H1 (cell line): ENCODE results near the gene HADHA. TPM values are rescaled to one million over a fixed set of nuclear protein-coding genes. Genes with fewer than 3 reads are reported as not detected.

Experiments used
- CTCF ChIA-PET: fragments of 300-600 bp; sonication (Branson Sonifier 250); formaldehyde crosslinking; loops from one replicate; lab custom pipeline; 2021; ENCODE audit not compliant: partially characterized antibody; lab: Charles Lee
- POLR2A ChIA-PET: fragments of 300-600 bp; sonication (Branson Sonifier 250); formaldehyde crosslinking; loops from one replicate; lab custom pipeline; 2021; ENCODE audit warnings: inconsistent platforms; ENCODE audit not compliant: partially characterized antibody; lab: Charles Lee
- DNase-seq, 2 experiments: peaks; one replicate each; pipeline versions ENCODE4 v3.0.0 to v3.0.0-alpha.2; 2010 to 2022; ENCODE audit warnings: low spot score in 2 of 2, low read depth in 1 of 2, mixed read lengths in 1 of 2
- FAIRE-seq: peaks from 2 replicates; lab custom pipeline; 2011; peaks lifted over from hg19 to GRCh38; lab: Jason Lieb, UNC
- H2AFZ ChIP-seq: 2 replicates; pipeline ENCODE4 v1.8.1; 2012; ENCODE audit warnings: low read length, inconsistent platforms
- H2AK5ac ChIP-seq: 2 replicates; pipeline ENCODE4 v1.6.1; 2013; ENCODE audit warnings: low read depth, low read length
- H2BK120ac ChIP-seq: replicated peaks from 2 replicates; pipeline ENCODE3; 2013; ENCODE audit warnings: low read depth, low read length, inconsistent platforms
- H2BK12ac ChIP-seq: 2 replicates; pipeline ENCODE4 v1.6.1; 2013; ENCODE audit warnings: low read depth, low read length
- H2BK15ac ChIP-seq: 2 replicates; pipeline ENCODE4 v1.6.1; 2013; ENCODE audit warnings: low read length
- H2BK20ac ChIP-seq: 2 replicates; pipeline ENCODE4 v1.6.1; 2013; ENCODE audit warnings: low read length
- H2BK5ac ChIP-seq: 2 replicates; pipeline ENCODE4 v1.6.1; 2013; ENCODE audit warnings: low read depth, low read length
- H3K14ac ChIP-seq: 2 replicates; pipeline ENCODE4 v1.6.1; 2013; ENCODE audit warnings: inconsistent platforms; ENCODE audit not compliant: insufficient read length
- H3K18ac ChIP-seq: 2 replicates; pipeline ENCODE4 v1.6.1; 2013; ENCODE audit warnings: low read length; ENCODE audit errors: extremely low read depth
- H3K23ac ChIP-seq: 2 replicates; pipeline ENCODE4 v1.6.1; 2013; ENCODE audit warnings: inconsistent platforms; ENCODE audit not compliant: insufficient read length
- H3K23me2 ChIP-seq: 2 replicates; pipeline ENCODE4 v1.6.1; 2013; ENCODE audit warnings: low read depth, low read length
- H3K27ac ChIP-seq: 2 replicates; pipeline ENCODE4 v1.6.1; 2011; ENCODE audit warnings: low read depth, low read length, inconsistent platforms
- H3K27me3 ChIP-seq, 4 experiments: replicated peaks in 1 of 4; 1 replicate in 1 of 4; 2 replicates in 3 of 4; pipeline versions ENCODE4 v1.6.1 to v1.8.1; 2011 to 2013; ENCODE audit warnings: low read length in 3 of 4, mild to moderate bottlenecking in 3 of 4, inconsistent platforms in 2 of 4, mixed read lengths in 2 of 4, moderate library complexity in 1 of 4; ENCODE audit not compliant: control insufficient read depth in 3 of 4, insufficient read depth in 3 of 4; ENCODE audit errors: extremely low read depth in 1 of 4
- H3K36me3 ChIP-seq, 4 experiments: 2 replicates each; pipeline versions ENCODE4 v1.6.1 to v1.8.1; 2011 to 2013; ENCODE audit warnings: mild to moderate bottlenecking in 4 of 4, low read length in 3 of 4, moderate library complexity in 2 of 4, control low read depth in 1 of 4, inconsistent platforms in 1 of 4; ENCODE audit not compliant: insufficient read depth in 4 of 4, control insufficient read depth in 2 of 4
- H3K4ac ChIP-seq: replicated peaks from 2 replicates; pipeline ENCODE3; 2013; ENCODE audit warnings: low read length, low read depth, mixed read lengths, inconsistent platforms; ENCODE audit not compliant: insufficient read length
- H3K4me1 ChIP-seq, 4 experiments: replicated peaks in 1 of 4; 1 replicate in 1 of 4; 2 replicates in 3 of 4; pipeline versions ENCODE4 v1.6.1 to v1.8.1; 2011 to 2013; ENCODE audit warnings: low read length in 3 of 4, inconsistent platforms in 2 of 4, mixed read lengths in 1 of 4; ENCODE audit not compliant: insufficient read depth in 4 of 4, control insufficient read depth in 3 of 4
- H3K4me2 ChIP-seq, 2 experiments: 2 replicates each; pipeline versions ENCODE4 v1.6.1 to v1.8.1; 2011 to 2013; ENCODE audit warnings: low read depth in 2 of 2, low read length in 2 of 2, control low read depth in 1 of 2, inconsistent platforms in 1 of 2, mild to moderate bottlenecking in 1 of 2; ENCODE audit not compliant: insufficient read depth in 1 of 2
- H3K4me3 ChIP-seq, 4 experiments: fragments of 200-600, 300-600 bp in 1 of 4; sonication (generic), shearing (Covaris generic), sonication (Bioruptor Twin) in 1 of 4; 2 replicates each; pipeline versions ENCODE4 v1.5.1 to v1.8.1; 2011 to 2016; ENCODE audit warnings: low read length in 4 of 4, low read depth in 3 of 4, control low read depth in 2 of 4, inconsistent platforms in 2 of 4, mild to moderate bottlenecking in 2 of 4, mixed read lengths in 1 of 4, moderate library complexity in 1 of 4; ENCODE audit not compliant: insufficient read depth in 2 of 4; ENCODE audit errors: extremely low read depth in 1 of 4
- H3K56ac ChIP-seq: replicated peaks from 2 replicates; pipeline ENCODE3; 2013; ENCODE audit warnings: low read depth, mild to moderate bottlenecking, mixed read lengths, low read length, inconsistent platforms; ENCODE audit not compliant: insufficient read length
- H3K79me1 ChIP-seq: 2 replicates; pipeline ENCODE4 v1.6.1; 2013; ENCODE audit warnings: low read depth, low read length, control low read depth
- H3K79me2 ChIP-seq, 2 experiments: 2 replicates each; pipeline versions ENCODE4 v1.6.1 to v1.8.1; 2012 to 2013; ENCODE audit warnings: low read length in 2 of 2, mild to moderate bottlenecking in 2 of 2, inconsistent platforms in 1 of 2; ENCODE audit not compliant: insufficient read depth in 2 of 2, control insufficient read depth in 1 of 2
- H3K9ac ChIP-seq, 4 experiments: replicated peaks in 1 of 4; 1 replicate in 1 of 4; 2 replicates in 3 of 4; pipeline versions ENCODE4 v1.6.1 to v1.8.1; 2011 to 2013; ENCODE audit warnings: low read depth in 3 of 4, low read length in 3 of 4, control low read depth in 2 of 4, mild to moderate bottlenecking in 2 of 4, moderate library complexity in 2 of 4, inconsistent platforms in 1 of 4; ENCODE audit errors: extremely low read depth in 1 of 4
- H3K9me3 ChIP-seq, 2 experiments: 2 replicates each; pipeline versions ENCODE4 v1.6.1 to v1.8.1; 2012 to 2013; ENCODE audit warnings: mild to moderate bottlenecking in 2 of 2, moderate library complexity in 2 of 2, control low read depth in 1 of 2, inconsistent platforms in 1 of 2, low read depth in 1 of 2, low read length in 1 of 2, mixed read lengths in 1 of 2; ENCODE audit not compliant: insufficient read depth in 2 of 2
- H4K20me1 ChIP-seq, 2 experiments: replicated peaks in 1 of 2; 2 replicates each; pipeline versions ENCODE3 to v1.8.1; 2011 to 2013; ENCODE audit warnings: inconsistent platforms in 2 of 2, low read length in 2 of 2, mild to moderate bottlenecking in 1 of 2; ENCODE audit not compliant: insufficient read depth in 2 of 2, control insufficient read depth in 1 of 2
- H4K5ac ChIP-seq: 2 replicates; pipeline ENCODE4 v1.6.1; 2013; ENCODE audit warnings: low read length, low read depth, mixed read lengths, inconsistent platforms; ENCODE audit not compliant: insufficient read length
- H4K8ac ChIP-seq: 2 replicates; pipeline ENCODE4 v1.8.0; 2013; ENCODE audit warnings: mild to moderate bottlenecking, moderate library complexity, low read length, inconsistent platforms; ENCODE audit not compliant: insufficient read depth; ENCODE audit errors: extremely low read depth
- H4K91ac ChIP-seq: replicated peaks from 2 replicates; pipeline ENCODE3; 2013; ENCODE audit warnings: low read length, mixed read lengths, inconsistent platforms; ENCODE audit not compliant: insufficient read length
- CHD2 ChIP-seq: IDR thresholded peaks from 2 replicates; pipeline ENCODE4 v1.6.1; 2012; ENCODE audit warnings: low read length, improper control_type of control experiment
- CTBP2 ChIP-seq: IDR thresholded peaks from 2 replicates; pipeline ENCODE4 v1.7.0; 2011; ENCODE audit warnings: borderline replicate concordance, mild to moderate bottlenecking, moderate library complexity, mixed read lengths, low read length; ENCODE audit not compliant: insufficient read depth, insufficient read length
- EZH2 ChIP-seq: fragments of 200-600 bp; sonication (generic); IDR thresholded peaks from 2 replicates; pipeline ENCODE4 v1.7.1; 2012; ENCODE audit warnings: low read depth, mild to moderate bottlenecking, moderate library complexity, low read length, inconsistent platforms; ENCODE audit not compliant: severe bottlenecking
- FOSL1 ChIP-seq: IDR thresholded peaks from 2 replicates; pipeline ENCODE4 v1.6.1; 2011; ENCODE audit warnings: mild to moderate bottlenecking, low read depth, low read length, moderate library complexity; ENCODE audit not compliant: insufficient read depth
- HDAC2 ChIP-seq, 2 experiments: fragments of 300-600 bp in 1 of 2; sonication (generic) in 1 of 2; IDR thresholded peaks; 2 replicates each; pipeline ENCODE4 v1.6.1; 2011 to 2012; ENCODE audit warnings: low read depth in 2 of 2, low read length in 2 of 2, mild to moderate bottlenecking in 2 of 2, moderate library complexity in 2 of 2, borderline replicate concordance in 1 of 2, inconsistent platforms in 1 of 2
- KDM1A ChIP-seq: fragments of 200-600, 300-600 bp; sonication (generic); IDR thresholded peaks from 2 replicates; pipeline ENCODE4 v1.7.1; 2016; ENCODE audit warnings: mild to moderate bottlenecking, low read length, borderline replicate concordance
- POU5F1 ChIP-seq: IDR thresholded peaks from 2 replicates; pipeline ENCODE4 v1.6.1; 2011; ENCODE audit warnings: low read depth, mild to moderate bottlenecking, low read length, moderate library complexity
- RBBP5 ChIP-seq: IDR thresholded peaks from 2 replicates; pipeline ENCODE4 v1.7.1; 2012; ENCODE audit warnings: low read depth, mild to moderate bottlenecking, inconsistent platforms, low read length, moderate library complexity, borderline replicate concordance
- SIN3A ChIP-seq, 2 experiments: IDR thresholded peaks in 1 of 2; conservative IDR thresholded peaks in 1 of 2; 2 replicates each; pipeline ENCODE4 v1.6.1; 2011 to 2012; ENCODE audit warnings: low read length in 2 of 2, improper control_type of control experiment in 1 of 2, low read depth in 1 of 2, mild to moderate bottlenecking in 1 of 2
- SP1 ChIP-seq: IDR thresholded peaks from 2 replicates; pipeline ENCODE4 v1.6.1; 2011; ENCODE audit warnings: low read depth, low read length
- SRF ChIP-seq: IDR thresholded peaks from 2 replicates; pipeline ENCODE4 v1.6.1; 2011; ENCODE audit warnings: mild to moderate bottlenecking, low read depth, low read length, moderate library complexity
- TAF7 ChIP-seq: optimal IDR thresholded peaks from 2 replicates; pipeline ENCODE3; 2011; ENCODE audit warnings: low read depth, mild to moderate bottlenecking, inconsistent platforms, low read length, moderate library complexity, borderline replicate concordance
- TCF12 ChIP-seq: IDR thresholded peaks from 2 replicates; pipeline ENCODE4 v1.6.1; 2011; ENCODE audit warnings: low read depth, mild to moderate bottlenecking, low read length
- TEAD4 ChIP-seq: IDR thresholded peaks from 2 replicates; pipeline ENCODE4 v1.6.1; 2012; ENCODE audit warnings: low read depth, low read length, inconsistent platforms, mixed read lengths
- WGBS, 2 experiments: shearing (Covaris generic) in 1 of 2; methylation state at CpG; one replicate each; pipeline versions ENCODE4 v1.1.6 to v1.1.7; 2013 to 2015; ENCODE audit warnings: low lambda C conversion rate in 2 of 2, mixed read lengths in 2 of 2, inconsistent platforms in 1 of 2, low coverage in 1 of 2, missing lambda C conversion rate in 1 of 2; ENCODE audit not compliant: insufficient replicate concordance in 2 of 2, insufficient coverage in 1 of 2, insufficient read length in 1 of 2; ENCODE audit errors: extremely low coverage in 1 of 2, missing lambda C conversion rate in 1 of 2; 5-methylcytosine and 5-hydroxymethylcytosine counted together
- polyA plus RNA-seq, 7 experiments: library from polyadenylated mRNA; depleted of rRNA in 3 of 7; stranded (reverse) in 5 of 7; unstranded in 2 of 7; fragments of >200 nt in 5 of 7; fragments of 200-250 nt in 2 of 7; gene quantifications; 1 replicate in 5 of 7; 2 replicates in 1 of 7; 4 replicates in 1 of 7; pipeline versions ENCODE4 v1.2.1 to v1.2.3, GENCODE V29; 2011 to 2013; ENCODE audit warnings: missing spikeins in 2 of 7, mixed read lengths in 2 of 7
- total RNA-seq: library from RNA; stranded (reverse); fragmentation: NEBNext Ultra II Directional; extraction: Animal tissue kit (Norgen Biotek cat#: 25700); gene quantifications from 2 replicates; pipeline ENCODE4 v1.2.1, GENCODE V29; 2021

The HADHA gene
- total and polyA plus RNA-seq, 2 of the 8 experiments (the other 6 are each of a cell fraction or from before 2014, with no cell fraction given), result 64.6 to 131 TPM

DNA sequence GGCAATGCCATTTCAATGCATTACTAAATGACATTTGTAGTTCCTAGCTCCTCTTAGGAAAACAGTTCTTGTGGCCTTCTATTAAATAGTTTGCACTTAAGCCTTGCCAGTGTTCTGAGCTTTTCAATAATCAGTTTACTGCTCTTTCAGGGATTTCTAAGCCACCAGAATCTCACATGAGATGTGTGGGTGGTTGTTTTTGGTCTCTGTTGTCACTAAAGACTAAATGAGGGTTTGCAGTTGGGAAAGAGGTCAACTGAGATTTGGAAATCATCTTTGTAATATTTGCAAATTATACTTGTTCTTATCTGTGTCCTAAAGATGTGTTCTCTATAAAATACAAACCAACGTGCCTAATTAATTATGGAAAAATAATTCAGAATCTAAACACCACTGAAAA, 45.6 kb upstream of the HADHA start:
- POLR2A ChIA-PET, result interaction anchor here (1.6 kb wide), 1 partner anchor 8 kb away, joined by 5 read pairs; no protein-coding TSS in a partner anchor
- Histone ChIP-seq H3K23ac (no peak overlapping the region), H3K14ac (no peak overlapping the region), H2BK5ac (no peak overlapping the region), H3K18ac (no peak overlapping the region), H3K79me2 (no peaks in the 10 kb centered on the region), H3K4ac (no peak overlapping the region), H2AFZ (no peak overlapping the region), H3K36me3 (peaks cover 0 to 16% (median under 1%) of the 10 kb centered on the region in 4 experiments; a peak in 4 of 8 replicates), H3K9ac (no peak overlapping the region), H2AK5ac (no peak overlapping the region), H2BK20ac (no peak overlapping the region), H3K4me1 (peaks cover 0 to 3% (median 0%) of the 10 kb centered on the region in 4 experiments; a peak in 1 of 7 replicates), H3K9me3 (no peaks in the 10 kb centered on the region), H4K8ac (no peak overlapping the region), H3K4me2 (no peak overlapping the region), H2BK120ac (no peak overlapping the region), H3K56ac (no peak overlapping the region), H3K27me3 (no peaks in the 10 kb centered on the region), H4K20me1 (no peaks in the 10 kb centered on the region), H2BK12ac (no peak overlapping the region), H3K79me1 (no peaks in the 10 kb centered on the region; the same call in 1 of the 2 replicates), H3K4me3 (no peak overlapping the region), H3K23me2 (no peaks in the 10 kb centered on the region), H4K5ac (no peak overlapping the region), H4K91ac (no peak overlapping the region), H3K27ac (no peak overlapping the region), H2BK15ac (no peak overlapping the region)
- CTCF ChIA-PET, result no interaction called here
- 83% methylated on average over 1 of the region's 1 CpG; no CpG with 5 or more reads in 1 of the 2 experiments for WGBS, 2 experiments
- FAIRE-seq, result no peak
- DNase-seq, result no peak
- no peak for TF ChIP-seq TEAD4
- no peak for TF ChIP-seq FOSL1
- no peak for TF ChIP-seq TAF7
- TF ChIP-seq HDAC2 (IDR thresholded peaks at IDR 0.05; ENCODE audit: borderline replicate concordance in 1 of 2, low read depth in 2 of 2, low read length in 2 of 2), result no peak
- TF ChIP-seq SRF, result no peak
- no peak for TF ChIP-seq SIN3A (conservative IDR thresholded peaks at IDR 0.05 in 1 of 2, IDR thresholded peaks at IDR 0.05 in 1 of 2; ENCODE audit: low read depth in 1 of 2, low read length in 2 of 2)
- TF ChIP-seq TCF12, result no peak
- TF ChIP-seq CTBP2, result no peak
- TF ChIP-seq SP1, result no peak
- TF ChIP-seq POU5F1, result no peak
- TF ChIP-seq EZH2, result no peak
- TF ChIP-seq CHD2, result no peak
- TF ChIP-seq RBBP5, result no peak
- TF ChIP-seq KDM1A, result no peak
